ENCODE measurements around the gene NEURL1B. TPM values are rescaled to one million over a fixed set of nuclear protein-coding genes. Genes with fewer than 3 reads are reported as not detected.

The NEURL1B gene
- total and polyA plus RNA-seq, 2 donors (not counting 1 experiment from before 2014, with no cell fraction given): 0.06 to 0.17 TPM

DNA sequence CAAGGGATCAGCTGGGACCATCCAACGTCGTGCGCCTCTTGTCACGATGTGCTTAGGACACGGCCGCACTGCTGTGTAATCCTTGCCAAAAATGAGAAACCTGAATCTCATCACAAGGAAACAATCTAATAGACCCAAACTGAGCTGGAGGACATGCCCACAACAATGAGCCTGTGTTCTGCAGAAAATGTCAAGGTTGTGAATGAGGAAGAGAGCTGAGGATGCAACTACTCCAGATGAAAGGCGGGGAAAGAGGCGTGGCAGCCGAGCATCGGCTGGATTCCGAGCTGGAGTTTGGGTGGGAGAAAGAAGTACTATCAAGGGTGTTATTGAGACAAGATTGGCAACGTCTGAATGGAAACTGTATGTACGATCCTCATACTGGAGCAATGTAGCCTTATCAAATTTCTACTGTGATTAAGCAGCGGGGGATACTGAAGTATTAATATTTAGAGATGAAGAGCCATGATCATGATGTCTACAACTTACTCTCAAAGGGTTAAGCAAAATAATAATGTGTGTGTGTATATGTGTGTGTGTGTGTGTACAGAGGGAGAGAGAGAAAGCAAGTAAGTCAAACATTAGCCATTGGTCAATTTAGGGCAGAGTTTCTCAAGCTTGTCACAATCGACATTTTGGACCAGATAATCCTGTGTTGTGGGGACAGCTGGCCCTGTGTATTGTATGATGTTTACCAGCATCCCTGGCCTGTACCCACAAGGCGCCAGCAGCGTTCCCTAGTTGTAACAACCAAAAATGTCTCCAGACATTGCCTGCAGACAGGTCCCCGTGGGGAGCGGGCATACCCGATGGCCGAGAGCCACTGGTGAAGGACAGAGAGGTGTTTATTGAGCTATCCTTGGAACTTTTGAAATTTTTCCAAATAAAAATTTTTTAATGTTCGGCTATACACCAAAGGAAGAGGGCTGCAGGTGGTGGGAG lies 83.5 kb downstream of the NEURL1B start:
- H3K9me3 ChIP-seq (ENCODE audit: control extremely low read depth in 1 of 3, control insufficient read depth in 2 of 3, insufficient read depth in 1 of 3, low read length in 2 of 3): peaks cover 0 to 3% (median 0%) of the 10 kb centered on the region in 3 donors
- H3K9me3 Mint-ChIP-seq (ENCODE audit: insufficient read depth): no peaks in the 10 kb centered on the region
- no peaks in the 10 kb centered on the region for H3K27me3 Mint-ChIP-seq
- no peak overlapping the region for H3K4me3 ChIP-seq (ENCODE audit: control extremely low read depth in 1 of 5, extremely low read depth in 1 of 5, insufficient read depth in 1 of 5, low read depth in 2 of 5, low read length in 4 of 5)
- no peak overlapping the region for H3K4me2 ChIP-seq (replicated peaks; ENCODE audit: low read depth, low read length, poor library complexity, severe bottlenecking)
- intact Hi-C loops (cut with micrococcal nuclease): no loop called here
- POLR2A ChIA-PET: interaction anchor here (0.6 kb wide), 1 partner anchor 11 kb away, joined by 3 read pairs; no protein-coding TSS in a partner anchor
- H3K79me2 ChIP-seq (ENCODE audit: control insufficient read depth, insufficient read depth, low read length): no peaks in the 10 kb centered on the region
- no peaks in the 10 kb centered on the region for H3K4me1 ChIP-seq (ENCODE audit: control insufficient read depth in 2 of 2, insufficient read depth in 2 of 2, low read length in 2 of 2)
- no peak for ATAC-seq (ENCODE audit: low read depth)
- H4K20me1 ChIP-seq (ENCODE audit: control insufficient read depth, insufficient read depth, low read length, poor library complexity, severe bottlenecking): no peaks in the 10 kb centered on the region
- CTCF ChIA-PET: interaction anchor here (0.7 to 3.4 kb wide), 5 partner anchors 11 to 237 kb away, joined by 3 to 25 read pairs (median 6); no protein-coding TSS in a partner anchor
- TF ChIP-seq CTCF (IDR thresholded peaks at IDR 0.05): no peak
- no peak for TF ChIP-seq EZH2 (IDR thresholded peaks at IDR 0.05; ENCODE audit: borderline replicate concordance, insufficient read depth, low read depth, low read length, poor library complexity, severe bottlenecking)
- 90% methylated on average over 18 of the region's 22 CpGs for WGBS (ENCODE audit: insufficient coverage)
- no peak overlapping the region for H3K27ac Mint-ChIP-seq
- no peak overlapping the region for H3K27ac ChIP-seq (ENCODE audit: low read length in 2 of 2)
- no peaks in the 10 kb centered on the region for H3K36me3 ChIP-seq (replicated peaks in 1 of 2; ENCODE audit: control extremely low read depth in 1 of 2, control insufficient read depth in 1 of 2, extremely low read depth in 1 of 2, insufficient read depth in 2 of 2, low read length in 1 of 2)
- no peak overlapping the region for H3K9ac ChIP-seq (ENCODE audit: low read length)
- H3K4me1 Mint-ChIP-seq: no peaks in the 10 kb centered on the region
- H2AFZ ChIP-seq (ENCODE audit: insufficient read depth, low read depth, low read length, poor library complexity, severe bottlenecking): no peak overlapping the region
- H3K27me3 ChIP-seq (replicated peaks in 1 of 4; ENCODE audit: control extremely low read depth in 1 of 4, control insufficient read depth in 3 of 4, insufficient read depth in 4 of 4, low read length in 3 of 4): no peaks in the 10 kb centered on the region
- no peak for DNase-seq
- no peak overlapping the region for H3K4me3 Mint-ChIP-seq

DNA sequence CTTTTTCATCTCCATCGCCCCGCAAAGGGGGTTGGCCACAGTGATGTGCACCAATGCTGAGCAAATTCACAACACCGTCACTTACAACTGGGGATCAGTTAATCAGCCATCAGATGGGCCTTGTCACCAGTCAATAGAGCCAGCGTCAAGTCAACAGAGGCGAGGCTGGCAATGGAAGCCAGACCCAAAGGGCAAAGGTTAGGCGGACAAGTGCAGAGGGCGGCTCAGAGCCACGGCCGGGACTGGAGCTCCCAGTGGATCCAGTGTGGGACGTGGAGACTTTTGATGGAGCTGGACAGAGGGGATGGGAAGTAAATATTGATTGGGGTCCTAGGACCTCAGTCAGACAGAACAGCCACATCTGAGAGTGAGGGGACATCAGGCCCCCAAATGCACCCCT lies 84.2 kb downstream of the NEURL1B start:
- 98% methylated on average over 6 of the region's 10 CpGs for WGBS (ENCODE audit: insufficient coverage)
- Mint-ChIP-seq H3K4me1 (no peaks in the 10 kb centered on the region), H3K9me3 (ENCODE audit: insufficient read depth) (no peaks in the 10 kb centered on the region), H3K27ac (no peak overlapping the region), H3K27me3 (no peaks in the 10 kb centered on the region), H3K4me3 (no peak overlapping the region)
- no peaks in the 10 kb centered on the region for H3K4me1 ChIP-seq (ENCODE audit: control insufficient read depth in 2 of 2, insufficient read depth in 2 of 2, low read length in 2 of 2)
- H3K9me3 ChIP-seq (ENCODE audit: control extremely low read depth in 1 of 3, control insufficient read depth in 2 of 3, insufficient read depth in 1 of 3, low read length in 2 of 3): peaks cover 0 to 3% (median 0%) of the 10 kb centered on the region in 3 donors
- H4K20me1 ChIP-seq (ENCODE audit: control insufficient read depth, insufficient read depth, low read length, poor library complexity, severe bottlenecking): no peaks in the 10 kb centered on the region
- ChIA-PET CTCF (interaction anchor here (1.3 to 3.4 kb wide), 3 partner anchors 11 to 236 kb away, joined by 3 to 25 read pairs (median 6); no protein-coding TSS in a partner anchor), POLR2A (no interaction called here)
- no peak overlapping the region for H2AFZ ChIP-seq (ENCODE audit: insufficient read depth, low read depth, low read length, poor library complexity, severe bottlenecking)
- H3K79me2 ChIP-seq (ENCODE audit: control insufficient read depth, insufficient read depth, low read length): no peaks in the 10 kb centered on the region
- no peak overlapping the region for H3K4me3 ChIP-seq (ENCODE audit: control extremely low read depth in 1 of 5, extremely low read depth in 1 of 5, insufficient read depth in 1 of 5, low read depth in 2 of 5, low read length in 4 of 5)
- no peaks in the 10 kb centered on the region for H3K27me3 ChIP-seq (replicated peaks in 1 of 4; ENCODE audit: control extremely low read depth in 1 of 4, control insufficient read depth in 3 of 4, insufficient read depth in 4 of 4, low read length in 3 of 4)
- no peak for ATAC-seq (ENCODE audit: low read depth)
- no peak overlapping the region for H3K4me2 ChIP-seq (replicated peaks; ENCODE audit: low read depth, low read length, poor library complexity, severe bottlenecking)
- H3K36me3 ChIP-seq (replicated peaks in 1 of 2; ENCODE audit: control extremely low read depth in 1 of 2, control insufficient read depth in 1 of 2, extremely low read depth in 1 of 2, insufficient read depth in 2 of 2, low read length in 1 of 2): no peaks in the 10 kb centered on the region
- no peak overlapping the region for H3K27ac ChIP-seq (ENCODE audit: low read length in 2 of 2)
- intact Hi-C loops (cut with micrococcal nuclease): no loop called here
- TF ChIP-seq CTCF (IDR thresholded peaks at IDR 0.05): no peak
- no peak for TF ChIP-seq EZH2 (IDR thresholded peaks at IDR 0.05; ENCODE audit: borderline replicate concordance, insufficient read depth, low read depth, low read length, poor library complexity, severe bottlenecking)
- no peak for DNase-seq
- H3K9ac ChIP-seq (ENCODE audit: low read length): no peak overlapping the region

Measured in B cell (primary cell).